Activated naive CD4-positive, alpha-beta T cell treated with anti-CD3 and anti-CD28 coated beads, Interleukin-2, amount 50 U/mL, for 72 hours (primary cell): ENCODE results near the gene ERRFI1. TPM values are rescaled to one million over a fixed set of nuclear protein-coding genes. Genes with fewer than 3 reads are reported as not detected.
A peak's percentile ranks its signal among the peaks of the same experiment; 100 is the strongest.

Experiments
- ATAC-seq, 2 donors: fragments of 150-1000 bp; cut with Tn5 transposase; 2 replicates each; pipeline ENCODE4 v1.10.0; 2021; ENCODE audit warnings: mild to moderate bottlenecking in 2 of 2, moderate library complexity in 2 of 2
- DNase-seq, 2 donors: peaks; one replicate each; pipeline ENCODE4 v3.0.0; 2021 to 2022; ENCODE audit warnings: low spot score in 2 of 2
- H3K27ac Mint-ChIP-seq, 2 donors: one replicate each; pipeline ENCODE4 v1.8.0; 2022; ENCODE audit warnings: mild to moderate bottlenecking in 2 of 2, mixed read lengths in 2 of 2
- H3K36me3 Mint-ChIP-seq, 2 donors: one replicate each; pipeline ENCODE4 v1.8.0; 2022; ENCODE audit warnings: mixed read lengths in 2 of 2
- H3K9me3 Mint-ChIP-seq, 2 donors: one replicate each; pipeline ENCODE4 v1.8.0; 2022; ENCODE audit warnings: mixed read lengths in 2 of 2
- total RNA-seq, 2 donors: library from RNA; stranded (reverse); gene quantifications; one replicate each; pipeline ENCODE4 v1.2.3, GENCODE V29; 2022

The ERRFI1 gene
- total RNA-seq, 2 donors from 2014 or later = 1.9 to 2.3 TPM

GRCh38 chr1:8014381-8014988 lies 11.6 kb downstream of the ERRFI1 start:
- ATAC-seq (no peak), DNase-seq (no peak)
- H3K27ac Mint-ChIP-seq = no peak overlapping the region
- H3K9me3 Mint-ChIP-seq = no peaks in the 10 kb centered on the region
- no peaks in the 10 kb centered on the region for H3K36me3 Mint-ChIP-seq

- DNase-seq (no peak), ATAC-seq (no peak)
- Mint-ChIP-seq H3K36me3 (no peaks in the 10 kb centered on the region), H3K9me3 (no peaks in the 10 kb centered on the region), H3K27ac (no peak overlapping the region)
Observed at GRCh38 chr1:8013800-8014199, 12.3 kb downstream of the ERRFI1 start.

DNA sequence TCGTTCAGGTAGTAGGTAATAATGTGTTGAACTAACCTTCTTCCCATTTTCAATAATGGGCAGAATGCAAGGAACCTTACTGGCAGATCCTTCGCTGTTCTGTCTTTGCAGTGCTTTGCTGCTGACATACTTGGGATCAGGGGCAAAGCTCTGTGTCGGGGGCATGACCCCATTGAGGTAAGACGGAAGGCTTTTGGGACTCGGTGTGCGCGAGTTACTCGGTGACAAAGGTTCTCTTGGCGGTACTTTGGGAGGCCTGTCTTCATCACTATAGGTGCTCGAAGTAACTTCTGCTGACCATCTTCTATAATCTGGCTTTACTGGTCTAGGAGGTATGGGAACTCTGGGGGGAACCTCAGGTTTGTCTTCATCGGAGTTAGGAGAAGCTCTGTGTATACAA lies 12.7 kb downstream of the ERRFI1 start:
- ATAC-seq (no peak), DNase-seq (no peak)
- H3K36me3 Mint-ChIP-seq = no peaks in the 10 kb centered on the region
- no peaks in the 10 kb centered on the region for H3K9me3 Mint-ChIP-seq
- H3K27ac Mint-ChIP-seq = no peak overlapping the region

GRCh38 chr1:8012955-8013354 lies 13.2 kb downstream of the ERRFI1 start:
- ATAC-seq (no peak), DNase-seq (no peak)
- no peaks in the 10 kb centered on the region for H3K36me3 Mint-ChIP-seq
- no peaks in the 10 kb centered on the region for H3K9me3 Mint-ChIP-seq
- no peak overlapping the region for H3K27ac Mint-ChIP-seq

DNA sequence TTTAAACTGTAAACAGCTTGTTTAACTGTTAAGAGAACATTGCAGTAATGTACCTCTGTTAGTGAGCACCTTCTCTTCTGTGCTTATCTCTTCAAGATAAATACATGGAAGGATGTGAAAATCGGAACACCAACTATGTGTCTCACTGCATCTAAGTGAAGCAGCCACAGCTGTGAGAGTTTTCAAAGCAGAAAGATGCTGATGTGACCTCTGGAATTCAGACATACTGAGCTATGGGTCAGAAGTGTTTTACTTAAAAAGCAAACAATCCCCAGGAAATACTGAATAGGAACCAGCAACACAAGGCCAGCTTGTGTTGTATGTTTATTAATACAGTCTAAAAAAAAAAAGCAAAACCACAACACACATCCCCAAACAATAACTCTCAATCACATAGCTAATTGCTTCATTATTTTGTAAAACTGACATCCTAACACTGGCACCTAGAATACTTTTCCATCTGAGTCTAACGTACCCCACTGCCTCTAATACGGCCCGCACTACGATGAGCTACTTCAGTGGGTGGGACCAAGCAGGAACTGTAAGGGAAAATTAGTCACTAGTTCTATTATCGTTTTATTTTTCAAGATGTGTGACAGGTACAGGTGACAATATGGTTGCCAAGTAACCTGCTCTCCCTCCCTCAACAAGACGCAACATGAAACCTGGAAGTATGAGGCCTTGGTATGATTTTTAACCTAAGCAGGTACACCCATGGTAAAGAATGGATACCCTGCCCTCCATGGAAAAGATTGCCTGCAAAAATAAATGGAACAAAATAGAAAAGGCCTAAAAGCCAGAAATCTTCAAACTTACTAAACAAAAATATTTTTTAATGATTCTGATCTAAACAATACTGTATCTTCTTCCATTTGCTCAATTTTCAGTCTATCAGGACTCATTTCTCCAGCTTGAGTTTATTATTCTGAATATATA lies 13.9 kb downstream of the ERRFI1 start:
- ATAC-seq (no peak), DNase-seq (no peak)
- Mint-ChIP-seq H3K27ac (no peak overlapping the region), H3K9me3 (no peaks in the 10 kb centered on the region), H3K36me3 (no peaks in the 10 kb centered on the region)

DNA sequence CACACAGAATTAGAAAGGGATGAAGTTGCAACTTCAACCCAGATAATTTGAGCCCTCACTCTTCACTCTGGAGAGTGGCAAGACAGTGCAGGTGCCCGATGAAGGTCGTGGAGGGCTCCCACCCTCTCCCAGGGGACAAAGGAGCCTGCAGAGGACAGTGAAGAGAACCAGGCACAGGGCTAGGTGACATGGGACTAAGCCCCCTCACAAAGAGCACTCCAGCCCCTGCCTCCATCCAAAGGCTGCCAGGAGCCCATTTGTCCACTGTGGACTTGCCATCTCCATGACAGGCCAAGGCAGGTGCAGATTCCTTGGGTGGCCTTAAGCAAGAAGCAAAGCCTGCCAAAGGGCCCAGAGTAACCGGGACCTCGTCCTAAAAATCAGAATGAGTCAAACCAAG lies 15.1 kb downstream of the ERRFI1 start:
- H3K27ac Mint-ChIP-seq = no peak overlapping the region
- no peaks in the 10 kb centered on the region for H3K36me3 Mint-ChIP-seq
- DNase-seq (no peak), ATAC-seq (no peak)
- H3K9me3 Mint-ChIP-seq = no peaks in the 10 kb centered on the region

GRCh38 chr1:8010080-8010664 lies 15.9 kb downstream of the ERRFI1 start:
- no peak for DNase-seq
- H3K27ac Mint-ChIP-seq = no peak overlapping the region
- no peak for ATAC-seq
- no peaks in the 10 kb centered on the region for H3K36me3 Mint-ChIP-seq
- H3K9me3 Mint-ChIP-seq = no peaks in the 10 kb centered on the region

GRCh38 chr1:8009043-8010002 lies 16.8 kb downstream of the ERRFI1 start:
- DNase-seq (no peak), ATAC-seq (no peak)
- Mint-ChIP-seq H3K27ac (no peak overlapping the region), H3K9me3 (no peaks in the 10 kb centered on the region), H3K36me3 (peaks cover 0 to 4% of the 10 kb centered on the region in 2 donors)

DNA sequence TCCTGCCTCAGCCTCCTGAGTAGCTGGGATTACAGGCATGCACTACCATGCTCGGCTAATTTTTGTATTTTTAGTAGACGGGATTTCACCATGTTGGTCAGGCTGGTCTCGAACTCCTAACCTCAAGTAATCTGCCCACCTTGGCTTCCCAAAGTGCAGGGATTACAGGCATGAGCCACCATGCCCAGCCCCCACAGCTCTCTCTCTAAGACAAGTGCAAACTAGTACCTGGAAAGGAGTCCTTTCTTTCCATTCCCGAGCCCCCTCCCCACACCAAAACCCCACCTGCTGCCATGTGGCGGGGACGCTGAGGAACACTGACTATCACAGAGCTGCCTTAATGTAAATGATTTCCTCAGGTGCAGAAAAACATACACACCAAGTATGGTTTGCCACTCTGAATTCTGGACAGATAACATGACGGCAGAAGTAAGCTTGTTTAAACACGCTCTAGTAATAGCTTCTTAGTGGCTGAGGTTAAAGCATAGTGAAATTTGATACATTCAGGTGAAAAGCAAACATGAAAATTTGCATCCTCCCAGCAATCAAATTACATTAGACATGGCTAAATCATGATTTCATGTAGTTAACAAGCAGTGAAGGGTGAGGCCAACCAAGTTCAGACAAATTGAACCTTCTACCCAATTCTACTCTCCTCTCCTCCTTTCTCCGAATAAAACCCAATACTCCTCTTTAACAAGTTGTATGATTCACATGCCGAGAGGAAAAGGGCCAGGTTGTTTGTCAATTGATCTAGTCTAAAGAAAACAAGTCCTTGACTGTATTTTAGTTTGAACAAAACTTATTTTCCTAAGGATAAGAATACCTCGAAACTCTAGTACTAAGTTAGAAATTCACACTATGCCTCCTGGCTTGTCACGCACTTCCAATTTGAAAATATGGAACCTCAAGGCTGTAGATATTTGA lies 19.8 kb downstream of the ERRFI1 start:
- Mint-ChIP-seq H3K27ac (peak overlapping the region in 1 of 2 donors; percentile 36), H3K9me3 (no peaks in the 10 kb centered on the region), H3K36me3 (peaks cover 0 to 4% of the 10 kb centered on the region in 2 donors)
- DNase-seq = no peak
- ATAC-seq = no peak

DNA sequence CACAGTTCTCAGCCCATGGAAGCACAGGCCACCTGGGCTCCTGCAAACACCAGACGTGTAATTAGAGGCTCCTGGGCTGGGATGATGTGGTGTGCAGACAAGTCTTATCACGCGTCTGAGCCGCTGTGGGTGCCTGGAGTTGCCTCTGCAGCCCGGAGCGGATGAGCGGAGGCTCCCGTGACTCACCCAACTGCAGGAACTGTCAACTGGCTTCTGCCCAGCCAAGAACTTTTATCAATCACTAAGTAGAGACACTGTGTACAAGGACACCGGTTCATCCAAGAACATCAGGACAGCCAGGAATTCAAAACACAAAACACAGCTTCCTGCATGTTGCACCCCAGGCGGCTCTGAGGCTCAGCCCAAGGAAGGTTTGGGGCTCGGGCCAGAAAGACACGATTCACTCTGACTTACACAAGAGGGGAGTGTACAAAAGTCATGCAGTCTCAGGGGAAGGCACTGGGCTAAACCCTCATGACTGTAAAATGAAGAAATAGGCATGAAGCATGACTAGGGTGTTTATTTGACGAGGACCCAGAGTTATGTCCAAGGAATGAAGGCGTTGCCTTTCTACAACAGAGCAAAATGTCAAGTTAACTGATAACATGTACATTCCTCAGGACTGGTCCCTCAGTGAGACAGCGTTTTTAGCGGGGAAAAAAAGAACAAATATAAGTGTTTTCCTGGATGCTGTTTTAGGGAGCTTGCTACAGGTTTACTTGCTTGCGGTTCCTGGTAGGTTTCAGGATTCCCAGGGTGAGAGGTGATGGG lies 21.1 kb downstream of the ERRFI1 start:
- Mint-ChIP-seq H3K9me3 (no peaks in the 10 kb centered on the region), H3K36me3 (peaks cover 0 to 4% of the 10 kb centered on the region in 2 donors), H3K27ac (no peak overlapping the region)
- DNase-seq = no peak
- no peak for ATAC-seq

DNA sequence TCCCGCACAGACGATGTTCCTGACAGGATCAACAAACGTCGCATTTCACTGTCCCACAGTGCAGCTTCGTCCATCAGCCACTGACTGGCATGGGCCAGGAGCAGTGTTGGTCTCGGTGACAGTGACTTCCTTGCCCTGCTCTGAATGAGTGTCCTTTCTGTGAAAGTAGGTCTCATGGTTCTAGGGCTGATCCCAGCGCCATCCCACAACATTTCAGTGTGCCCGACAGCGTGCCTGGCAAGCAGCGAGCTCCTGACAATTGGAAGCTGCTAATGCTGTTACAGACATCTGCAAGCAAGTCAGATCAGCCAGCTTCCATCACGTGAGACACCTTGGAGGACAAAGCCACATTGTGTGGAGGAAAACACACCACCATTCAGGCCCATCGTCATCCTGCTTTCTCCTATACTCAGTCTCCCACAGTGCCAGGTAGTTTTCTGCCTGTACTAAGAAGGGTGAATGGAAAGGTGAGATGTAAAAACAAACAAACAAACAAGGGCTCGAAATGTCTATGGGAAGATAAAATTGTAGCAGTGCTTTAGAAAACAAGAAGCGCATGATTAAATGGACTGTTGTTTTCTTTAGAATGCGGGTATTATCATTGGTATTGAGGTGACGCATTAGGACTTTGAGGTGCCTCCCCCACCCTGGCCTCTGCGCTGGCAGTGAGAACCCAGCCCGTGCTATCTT lies 21.9 kb downstream of the ERRFI1 start:
- DNase-seq (no peak), ATAC-seq (no peak)
- no peaks in the 10 kb centered on the region for H3K9me3 Mint-ChIP-seq
- H3K27ac Mint-ChIP-seq = no peak overlapping the region
- H3K36me3 Mint-ChIP-seq = peaks cover 0 to 4% of the 10 kb centered on the region in 2 donors

DNA sequence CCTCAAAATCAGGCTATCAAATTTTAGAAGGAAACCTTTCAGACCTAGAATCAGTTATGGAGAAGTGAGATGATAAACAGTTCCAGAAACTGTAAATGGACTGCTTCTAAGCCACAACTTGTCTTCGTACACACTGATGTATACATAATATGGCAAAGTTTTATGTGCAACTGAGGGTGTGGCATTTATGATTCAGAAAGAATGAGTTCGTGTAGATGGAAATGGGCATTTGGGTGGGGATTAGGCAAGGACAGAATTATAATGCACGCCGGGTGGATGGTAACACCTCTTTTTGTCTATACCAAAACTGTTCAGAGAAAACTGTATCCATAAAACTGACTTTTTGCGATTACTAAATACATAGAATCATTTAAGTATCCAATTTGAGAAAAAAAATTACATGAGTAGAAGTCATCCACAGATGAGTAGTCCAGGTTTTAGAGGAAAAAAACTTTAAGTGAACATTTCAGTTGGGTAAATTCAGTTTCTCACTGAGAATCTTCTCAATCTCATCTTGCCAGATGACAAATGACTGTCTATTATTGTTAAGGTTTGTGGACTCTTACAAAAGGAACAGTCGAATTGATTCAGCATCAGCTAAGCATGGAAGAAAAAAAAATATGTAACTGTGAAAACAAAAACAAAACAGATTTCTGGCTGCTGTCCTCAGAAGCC lies 22.5 kb downstream of the ERRFI1 start:
- ATAC-seq = no peak

GRCh38 chr1:8002921-8003320 lies 23.2 kb downstream of the ERRFI1 start:
- no peak for DNase-seq
- no peak for ATAC-seq
- Mint-ChIP-seq H3K9me3 (no peaks in the 10 kb centered on the region), H3K27ac (no peak overlapping the region), H3K36me3 (peaks cover 0 to 4% of the 10 kb centered on the region in 2 donors)

More for the DNA sequence above, 22.5 kb downstream of the ERRFI1 start:
- H3K27ac Mint-ChIP-seq = no peak overlapping the region
- no peak for DNase-seq
- H3K9me3 Mint-ChIP-seq = no peaks in the 10 kb centered on the region
- peaks cover 0 to 4% of the 10 kb centered on the region in 2 donors for H3K36me3 Mint-ChIP-seq

GRCh38 chr1:8002329-8002910 lies 23.7 kb downstream of the ERRFI1 start:
- H3K27ac Mint-ChIP-seq = peak overlapping the region in 1 of 2 donors; percentile 14
- no peak for ATAC-seq

More at GRCh38 chr1:8002329-8002910, 23.7 kb downstream of the ERRFI1 start:
- Mint-ChIP-seq H3K36me3 (peaks cover 0 to 4% of the 10 kb centered on the region in 2 donors), H3K9me3 (no peaks in the 10 kb centered on the region)
- no peak for DNase-seq
